GM12801 (cell line): ENCODE results near the gene ARHGAP15.

Experiments
- TF ChIP-seq, protein P1 (sequence below): IDR thresholded peaks from one replicate; pipeline ENCODE4 v1.5.1; 2011; ENCODE audit warnings: control low read depth; ENCODE audit not compliant: insufficient read length; ENCODE audit errors: extremely low read depth

The ARHGAP15 gene

DNA sequence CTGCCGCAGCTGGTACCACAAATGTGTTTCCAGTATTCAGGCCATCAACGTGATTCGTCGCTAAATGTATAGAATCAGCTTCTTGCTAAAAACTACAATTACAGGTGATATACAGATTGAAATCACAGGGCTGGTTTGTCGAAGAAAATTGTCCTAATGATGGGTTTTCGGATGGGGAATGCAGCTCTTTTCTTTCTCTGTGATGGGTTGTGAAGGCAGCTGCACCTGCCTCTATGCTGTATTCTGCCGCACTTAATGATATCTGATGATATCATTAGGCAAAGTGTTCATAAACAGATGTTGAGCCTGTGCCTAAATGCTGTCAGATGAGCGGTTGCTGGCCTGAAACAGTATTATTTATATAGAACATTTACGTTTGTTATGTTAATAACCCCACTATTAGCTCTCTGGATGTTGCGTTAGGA lies 218.1 kb downstream of the ARHGAP15 start:
- TF ChIP-seq, protein P1, sequence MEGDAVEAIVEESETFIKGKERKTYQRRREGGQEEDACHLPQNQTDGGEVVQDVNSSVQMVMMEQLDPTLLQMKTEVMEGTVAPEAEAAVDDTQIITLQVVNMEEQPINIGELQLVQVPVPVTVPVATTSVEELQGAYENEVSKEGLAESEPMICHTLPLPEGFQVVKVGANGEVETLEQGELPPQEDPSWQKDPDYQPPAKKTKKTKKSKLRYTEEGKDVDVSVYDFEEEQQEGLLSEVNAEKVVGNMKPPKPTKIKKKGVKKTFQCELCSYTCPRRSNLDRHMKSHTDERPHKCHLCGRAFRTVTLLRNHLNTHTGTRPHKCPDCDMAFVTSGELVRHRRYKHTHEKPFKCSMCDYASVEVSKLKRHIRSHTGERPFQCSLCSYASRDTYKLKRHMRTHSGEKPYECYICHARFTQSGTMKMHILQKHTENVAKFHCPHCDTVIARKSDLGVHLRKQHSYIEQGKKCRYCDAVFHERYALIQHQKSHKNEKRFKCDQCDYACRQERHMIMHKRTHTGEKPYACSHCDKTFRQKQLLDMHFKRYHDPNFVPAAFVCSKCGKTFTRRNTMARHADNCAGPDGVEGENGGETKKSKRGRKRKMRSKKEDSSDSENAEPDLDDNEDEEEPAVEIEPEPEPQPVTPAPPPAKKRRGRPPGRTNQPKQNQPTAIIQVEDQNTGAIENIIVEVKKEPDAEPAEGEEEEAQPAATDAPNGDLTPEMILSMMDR = no peak

DNA sequence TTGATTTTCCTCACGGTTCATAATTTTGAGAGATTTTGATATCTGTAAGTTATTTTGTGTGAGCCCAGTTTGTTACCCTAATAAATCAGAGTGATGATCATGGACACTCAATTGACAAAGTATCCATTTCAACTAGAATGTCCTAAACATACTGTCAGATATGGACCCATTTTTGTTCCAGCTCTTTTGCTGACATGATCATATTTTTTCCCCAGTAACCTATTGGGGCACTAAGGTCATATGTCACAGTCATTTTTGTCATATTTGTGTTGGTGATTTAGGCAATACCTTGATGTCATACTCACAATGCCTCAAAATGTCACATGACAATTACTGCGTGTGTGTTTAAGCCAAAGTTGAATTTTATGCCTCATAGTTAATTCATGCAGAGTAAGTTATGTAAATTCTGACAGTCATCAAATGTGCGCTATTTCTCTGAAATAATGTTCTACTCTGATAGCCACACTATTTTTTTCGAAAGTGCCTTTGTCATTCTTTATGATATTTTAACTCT lies 218.7 kb downstream of the ARHGAP15 start:
- TF ChIP-seq, protein P1 = no peak

DNA sequence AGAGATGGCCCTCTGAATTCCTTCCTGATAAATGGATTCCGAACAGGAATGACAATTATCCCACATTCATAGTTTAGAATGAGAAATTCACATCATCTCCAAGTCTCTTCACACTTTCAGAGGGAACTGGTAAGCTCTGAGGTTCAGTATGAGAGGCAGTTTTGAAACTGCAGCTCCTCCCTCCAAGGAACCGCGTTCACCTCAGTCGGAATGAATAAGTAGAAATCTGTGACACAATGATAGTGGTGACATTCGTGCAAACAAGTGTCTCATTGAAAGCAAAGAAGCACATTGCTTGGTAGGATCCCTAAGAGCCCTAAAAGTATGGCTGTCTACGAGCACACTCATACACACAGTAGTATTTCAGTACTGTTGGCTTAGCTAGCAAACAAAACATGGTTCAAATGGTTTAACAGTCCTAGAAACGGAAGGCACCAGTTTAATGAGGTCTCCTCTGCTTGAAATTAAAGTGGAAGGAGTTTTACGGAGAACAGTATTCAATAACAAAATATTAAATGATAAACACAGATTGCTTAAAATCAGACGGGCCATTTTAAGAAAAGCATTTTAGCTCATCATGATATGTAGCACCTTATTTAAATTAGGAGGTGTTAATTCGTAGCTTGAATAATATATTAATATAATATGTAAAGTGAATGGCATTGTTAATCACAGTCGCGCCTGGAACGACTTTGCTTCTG lies 225.0 kb downstream of the ARHGAP15 start:
- TF ChIP-seq, protein P1 = no peak

GRCh38 chr2:143355870-143356269 lies 226.7 kb downstream of the ARHGAP15 start:
- TF ChIP-seq, protein P1 = no peak

DNA sequence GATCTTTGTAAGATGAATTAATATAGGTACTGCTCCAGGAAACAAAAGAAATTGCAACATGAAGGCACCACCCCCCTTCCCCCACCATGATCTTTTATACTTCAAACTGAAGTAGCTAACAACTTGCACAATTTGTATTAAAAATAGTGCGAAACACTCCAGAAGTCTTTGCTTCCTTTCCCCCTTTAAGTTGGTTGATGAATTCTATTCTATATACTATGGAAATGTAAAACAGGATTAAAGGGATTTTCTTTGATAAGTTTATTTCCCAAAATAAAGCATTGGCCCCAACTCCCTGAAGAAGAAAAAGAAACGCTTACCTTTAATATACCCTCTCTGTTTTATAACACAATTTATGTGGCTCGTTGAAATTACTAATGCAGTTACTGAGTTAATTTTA lies 227.1 kb downstream of the ARHGAP15 start:
- TF ChIP-seq, protein P1 = no peak

DNA sequence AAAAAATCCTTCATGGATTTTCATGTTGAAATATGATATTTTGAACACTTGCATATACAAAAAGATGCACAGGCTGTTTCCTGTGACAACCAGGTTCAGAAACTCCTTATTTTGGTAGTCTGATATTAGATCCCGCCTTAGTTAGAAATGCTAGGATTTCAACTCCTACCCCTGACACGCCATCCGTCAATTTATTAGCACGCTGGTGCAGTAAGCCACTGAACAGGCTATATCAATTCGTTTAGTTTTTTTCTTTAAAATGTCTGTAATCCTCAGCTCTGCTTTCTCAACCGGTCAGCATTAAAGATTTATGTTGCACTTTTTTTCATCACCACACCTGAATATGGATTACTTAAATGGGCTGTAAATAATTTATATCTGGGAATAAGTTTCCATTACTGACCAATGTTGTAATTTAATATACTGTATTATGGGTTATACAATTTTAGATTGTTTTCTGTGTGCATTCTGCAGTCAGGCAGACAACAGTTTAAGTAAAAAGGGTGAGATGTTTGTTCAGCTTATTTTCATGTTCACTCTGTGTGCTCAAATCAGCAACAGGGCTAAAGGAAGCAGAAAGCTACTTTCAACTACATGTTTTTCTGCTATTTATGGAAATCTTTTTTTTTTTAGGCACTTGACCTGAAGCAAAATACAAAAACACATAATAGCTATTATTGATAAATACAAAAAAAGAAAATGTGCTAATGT lies 227.7 kb downstream of the ARHGAP15 start:
- TF ChIP-seq, protein P1 = no peak

GRCh38 chr2:143357966-143358365 lies 228.7 kb downstream of the ARHGAP15 start:
- TF ChIP-seq, protein P1 = no peak
